Measurements from ENCODE around the gene C12orf60. TPM values are rescaled to one million over a fixed set of nuclear protein-coding genes. Genes with fewer than 3 reads are reported as not detected.

C12orf60 gene
- total RNA-seq, 1 donor from 2014 or later: 2.0 TPM

- Histone ChIP-seq H3K4me1 (ENCODE audit: insufficient read depth, low read length) (peaks cover 10% of the 10 kb centered on the region), H3K9ac (ENCODE audit: low read length) (peak overlapping the region; percentile 87), H3K79me2 (ENCODE audit: insufficient read depth, low read length) (peaks cover 12% of the 10 kb centered on the region), H2AFZ (ENCODE audit: low read depth, low read length) (peak overlapping the region; percentile 3), H3K4me3 (ENCODE audit: insufficient read depth, low read depth, low read length) (peak overlapping the region; percentile 90), H3K4me2 (ENCODE audit: low read length) (peak overlapping the region; percentile 90), H3K27ac (ENCODE audit: low read depth, low read length) (peak overlapping the region; percentile 80), H4K20me1 (ENCODE audit: insufficient read depth, low read length) (no peaks in the 10 kb centered on the region), H3K36me3 (ENCODE audit: insufficient read depth, low read length) (no peaks in the 10 kb centered on the region), H3K27me3 (ENCODE audit: insufficient read depth, low read length) (no peaks in the 10 kb centered on the region), H3K9me3 (ENCODE audit: insufficient read depth, low read depth, low read length) (no peaks in the 10 kb centered on the region)
- DNase-seq (ENCODE audit: low read depth) (peak; percentile 33), FAIRE-seq (no peak)
- Mint-ChIP-seq H3K4me1 (ENCODE audit: low read depth, unreplicated experiment) (peaks cover 31% of the 10 kb centered on the region), H3K9me3 (ENCODE audit: unreplicated experiment) (no peaks in the 10 kb centered on the region), H3K27me3 (ENCODE audit: low read depth, unreplicated experiment) (no peaks in the 10 kb centered on the region), H3K27ac (ENCODE audit: unreplicated experiment) (peak overlapping the region; percentile 97), H3K4me3 (ENCODE audit: unreplicated experiment) (peak overlapping the region; percentile 93), H3K36me3 (ENCODE audit: low read depth, unreplicated experiment) (no peaks in the 10 kb centered on the region)
- TF ChIP-seq EZH2 (IDR thresholded peaks at IDR 0.05; ENCODE audit: insufficient read depth, low read length) (no peak), CTCF (IDR thresholded peaks at IDR 0.05; ENCODE audit: insufficient read depth, low read depth, low read length) (no peak)
Observed at GRCh38 chr12:14775636-14775980, 27.9 kb upstream of the C12orf60 start.

GRCh38 chr12:14776236-14776961 is 27.1 kb upstream of the C12orf60 start:
- H3K4me1 Mint-ChIP-seq (ENCODE audit: low read depth, unreplicated experiment): peaks cover 32% of the 10 kb centered on the region
- no peak for FAIRE-seq
- Histone ChIP-seq H3K27ac (ENCODE audit: low read depth, low read length) (no peak overlapping the region), H3K4me2 (ENCODE audit: low read length) (peak overlapping the region; percentile 90), H3K36me3 (ENCODE audit: insufficient read depth, low read length) (no peaks in the 10 kb centered on the region), H2AFZ (ENCODE audit: low read depth, low read length) (no peak overlapping the region), H3K27me3 (ENCODE audit: insufficient read depth, low read length) (no peaks in the 10 kb centered on the region), H3K9ac (ENCODE audit: low read length) (no peak overlapping the region), H4K20me1 (ENCODE audit: insufficient read depth, low read length) (no peaks in the 10 kb centered on the region), H3K4me3 (ENCODE audit: insufficient read depth, low read depth, low read length) (no peak overlapping the region), H3K9me3 (ENCODE audit: insufficient read depth, low read depth, low read length) (no peaks in the 10 kb centered on the region), H3K4me1 (ENCODE audit: insufficient read depth, low read length) (peaks cover 10% of the 10 kb centered on the region), H3K79me2 (ENCODE audit: insufficient read depth, low read length) (peaks cover 12% of the 10 kb centered on the region)
- no peaks in the 10 kb centered on the region for H3K9me3 Mint-ChIP-seq (ENCODE audit: unreplicated experiment)
- TF ChIP-seq CTCF (IDR thresholded peaks at IDR 0.05; ENCODE audit: insufficient read depth, low read depth, low read length) (no peak), EZH2 (IDR thresholded peaks at IDR 0.05; ENCODE audit: insufficient read depth, low read length) (no peak)
- H3K27me3 Mint-ChIP-seq (ENCODE audit: low read depth, unreplicated experiment): no peaks in the 10 kb centered on the region
- peak overlapping the region; percentile 97 for H3K27ac Mint-ChIP-seq (ENCODE audit: unreplicated experiment)
- no peak for DNase-seq (ENCODE audit: low read depth)
- H3K36me3 Mint-ChIP-seq (ENCODE audit: low read depth, unreplicated experiment): no peaks in the 10 kb centered on the region
- peak overlapping the region; percentile 93 for H3K4me3 Mint-ChIP-seq (ENCODE audit: unreplicated experiment)

- peak overlapping the region; percentile 27 for H3K27ac Mint-ChIP-seq (ENCODE audit: unreplicated experiment)
Observed at GRCh38 chr12:14777271-14777670, 26.2 kb upstream of the C12orf60 start.

More at GRCh38 chr12:14777271-14777670, 26.2 kb upstream of the C12orf60 start:
- FAIRE-seq: no peak
- Histone ChIP-seq H2AFZ (ENCODE audit: low read depth, low read length) (no peak overlapping the region), H4K20me1 (ENCODE audit: insufficient read depth, low read length) (no peaks in the 10 kb centered on the region), H3K4me1 (ENCODE audit: insufficient read depth, low read length) (peaks cover 10% of the 10 kb centered on the region), H3K36me3 (ENCODE audit: insufficient read depth, low read length) (no peaks in the 10 kb centered on the region), H3K27ac (ENCODE audit: low read depth, low read length) (no peak overlapping the region), H3K9me3 (ENCODE audit: insufficient read depth, low read depth, low read length) (no peaks in the 10 kb centered on the region), H3K27me3 (ENCODE audit: insufficient read depth, low read length) (no peaks in the 10 kb centered on the region), H3K9ac (ENCODE audit: low read length) (no peak overlapping the region), H3K79me2 (ENCODE audit: insufficient read depth, low read length) (peaks cover 12% of the 10 kb centered on the region), H3K4me2 (ENCODE audit: low read length) (no peak overlapping the region), H3K4me3 (ENCODE audit: insufficient read depth, low read depth, low read length) (no peak overlapping the region)
- Mint-ChIP-seq H3K4me3 (ENCODE audit: unreplicated experiment) (peak overlapping the region; percentile 23), H3K9me3 (ENCODE audit: unreplicated experiment) (no peaks in the 10 kb centered on the region), H3K4me1 (ENCODE audit: low read depth, unreplicated experiment) (peaks cover 30% of the 10 kb centered on the region), H3K36me3 (ENCODE audit: low read depth, unreplicated experiment) (no peaks in the 10 kb centered on the region), H3K27me3 (ENCODE audit: low read depth, unreplicated experiment) (no peaks in the 10 kb centered on the region)
- DNase-seq (ENCODE audit: low read depth): no peak
- TF ChIP-seq CTCF (IDR thresholded peaks at IDR 0.05; ENCODE audit: insufficient read depth, low read depth, low read length) (no peak), EZH2 (IDR thresholded peaks at IDR 0.05; ENCODE audit: insufficient read depth, low read length) (no peak)

Measured in astrocyte (in vitro differentiated cells and primary cell).